ENCODE data around the gene P2RY10.
"Not testable (repeated sequence)": the region's sequence is repeated elsewhere in the genome, so short reads cannot be mapped to it uniquely, and the experiment has no call there.

Gene P2RY10

GRCh38 chrX:78958419-78959116 is 13.4 kb downstream of the P2RY10 start:
- Histone ChIP-seq H3K9ac (ENCODE audit: low read length) (no peak overlapping the region), H3K4me1 (ENCODE audit: control insufficient read depth, insufficient read depth, low read length) (no peaks in the 10 kb centered on the region), H3K36me3 (ENCODE audit: control insufficient read depth, insufficient read depth, low read length, severe bottlenecking) (no peaks in the 10 kb centered on the region), H3K9me3 (ENCODE audit: control insufficient read depth, low read length) (peaks cover 5% of the 10 kb centered on the region), H3K4me3 (ENCODE audit: low read length) (no peak overlapping the region), H3K27me3 (replicated peaks; ENCODE audit: control insufficient read depth, insufficient read depth, low read length) (peaks cover 6% of the 10 kb centered on the region)
- DNase-seq (ENCODE audit: low read depth): no peak

- H3K27me3 ChIP-seq (replicated peaks; ENCODE audit: control insufficient read depth, insufficient read depth, low read length): peaks cover 6% of the 10 kb centered on the region
- no peak for DNase-seq (ENCODE audit: low read depth)
- no peaks in the 10 kb centered on the region for H3K36me3 ChIP-seq (ENCODE audit: control insufficient read depth, insufficient read depth, low read length, severe bottlenecking)
- no peak overlapping the region for H3K4me3 ChIP-seq (ENCODE audit: low read length)
- no peaks in the 10 kb centered on the region for H3K4me1 ChIP-seq (ENCODE audit: control insufficient read depth, insufficient read depth, low read length)
- H3K9ac ChIP-seq (ENCODE audit: low read length): no peak overlapping the region
- H3K9me3 ChIP-seq (ENCODE audit: control insufficient read depth, low read length): peaks cover 5% of the 10 kb centered on the region
Measured at GRCh38 chrX:78960888-78961287, 15.7 kb downstream of the P2RY10 start.

- H3K4me3 ChIP-seq (ENCODE audit: low read length): no peak overlapping the region
- H3K27me3 ChIP-seq (replicated peaks; ENCODE audit: control insufficient read depth, insufficient read depth, low read length): peaks cover 5% of the 10 kb centered on the region
- H3K9ac ChIP-seq (ENCODE audit: low read length): no peak overlapping the region
- no peaks in the 10 kb centered on the region for H3K4me1 ChIP-seq (ENCODE audit: control insufficient read depth, insufficient read depth, low read length)
- no peak for DNase-seq (ENCODE audit: low read depth)
- no peaks in the 10 kb centered on the region for H3K36me3 ChIP-seq (ENCODE audit: control insufficient read depth, insufficient read depth, low read length, severe bottlenecking)
- H3K9me3 ChIP-seq (ENCODE audit: control insufficient read depth, low read length): peaks cover 10% of the 10 kb centered on the region
Measured at GRCh38 chrX:78964598-78964997, 19.4 kb downstream of the P2RY10 start.

DNA sequence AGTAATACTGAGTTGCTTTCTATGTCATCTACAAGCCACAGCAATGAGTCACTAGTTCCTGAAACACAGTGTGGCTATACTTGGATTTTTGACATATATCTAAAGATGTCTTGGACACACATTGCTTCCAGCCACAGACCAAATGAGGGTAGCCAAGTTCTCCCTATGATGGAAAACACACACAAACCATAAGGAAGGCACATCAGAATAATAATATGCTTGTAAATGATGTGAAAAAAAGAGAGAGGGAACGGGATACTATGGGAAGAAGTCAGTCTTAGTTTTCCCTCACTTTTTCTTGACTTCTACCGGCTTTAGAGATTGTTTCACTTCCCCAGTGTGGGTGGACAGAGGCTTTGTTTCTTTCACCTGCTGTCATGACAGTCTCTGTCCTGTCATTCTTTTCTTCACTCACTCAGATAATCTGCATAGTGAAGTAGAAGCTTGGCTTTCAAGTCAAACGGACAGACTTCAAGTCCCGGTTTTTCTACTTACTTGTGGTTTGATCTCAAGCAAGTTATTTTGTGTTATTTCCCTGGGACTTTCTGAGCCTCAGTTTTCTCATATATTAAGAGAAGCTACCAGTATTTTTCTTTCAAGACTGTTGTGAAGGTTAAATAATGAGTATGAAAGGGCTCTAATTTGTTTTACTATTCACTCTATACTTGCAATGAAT is 34.7 kb downstream of the P2RY10 start:
- DNase-seq (ENCODE audit: low read depth): no peak
- no peak overlapping the region for H3K9ac ChIP-seq (ENCODE audit: low read length)
- H3K4me1 ChIP-seq (ENCODE audit: control insufficient read depth, insufficient read depth, low read length): no peaks in the 10 kb centered on the region
- no peaks in the 10 kb centered on the region for H3K9me3 ChIP-seq (ENCODE audit: control insufficient read depth, low read length)
- peaks cover 3% of the 10 kb centered on the region for H3K27me3 ChIP-seq (replicated peaks; ENCODE audit: control insufficient read depth, insufficient read depth, low read length)
- H3K36me3 ChIP-seq (ENCODE audit: control insufficient read depth, insufficient read depth, low read length, severe bottlenecking): no peaks in the 10 kb centered on the region
- no peak overlapping the region for H3K4me3 ChIP-seq (ENCODE audit: low read length)

- H3K27me3 ChIP-seq (replicated peaks; ENCODE audit: control insufficient read depth, insufficient read depth, low read length): no peaks in the 10 kb centered on the region
- no peak overlapping the region for H3K4me3 ChIP-seq (ENCODE audit: low read length)
- H3K36me3 ChIP-seq (ENCODE audit: control insufficient read depth, insufficient read depth, low read length, severe bottlenecking): no peaks in the 10 kb centered on the region
- H3K4me1 ChIP-seq (ENCODE audit: control insufficient read depth, insufficient read depth, low read length): no peaks in the 10 kb centered on the region
- DNase-seq (ENCODE audit: low read depth): no peak
- no peak overlapping the region for H3K9ac ChIP-seq (ENCODE audit: low read length)
- H3K9me3 ChIP-seq (ENCODE audit: control insufficient read depth, low read length): peaks cover 6% of the 10 kb centered on the region
Measured at GRCh38 chrX:78989349-78989748, 44.2 kb downstream of the P2RY10 start.

GRCh38 chrX:78997870-78998558 is 52.8 kb downstream of the P2RY10 start:
- Histone ChIP-seq H3K9me3 (ENCODE audit: control insufficient read depth, low read length) (peaks cover 5% of the 10 kb centered on the region), H3K4me3 (ENCODE audit: low read length) (no peak overlapping the region), H3K9ac (ENCODE audit: low read length) (no peak overlapping the region), H3K4me1 (ENCODE audit: control insufficient read depth, insufficient read depth, low read length) (no peaks in the 10 kb centered on the region), H3K27me3 (replicated peaks; ENCODE audit: control insufficient read depth, insufficient read depth, low read length) (no peaks in the 10 kb centered on the region), H3K36me3 (ENCODE audit: control insufficient read depth, insufficient read depth, low read length, severe bottlenecking) (no peaks in the 10 kb centered on the region)
- no peak for DNase-seq (ENCODE audit: low read depth)

DNA sequence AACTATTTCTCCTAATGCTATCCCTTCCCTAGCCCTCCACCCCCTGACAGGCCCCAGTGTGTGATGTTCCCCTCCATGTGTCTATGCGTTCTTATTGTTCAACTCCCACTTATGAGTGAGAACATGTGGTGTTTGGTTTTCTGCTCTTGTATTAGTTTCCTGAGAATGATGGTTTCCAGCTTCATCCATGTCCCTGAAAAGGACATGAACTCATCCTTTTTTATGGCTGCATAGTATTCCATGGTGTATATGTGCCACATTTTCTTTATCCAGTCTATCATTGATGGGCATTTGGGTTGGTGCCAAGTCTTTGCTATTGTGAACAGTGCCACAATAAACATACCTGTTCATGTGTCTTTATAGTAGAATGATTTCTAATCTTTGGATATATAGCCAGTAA is 62.3 kb downstream of the P2RY10 start:
- not testable (repeated sequence) for DNase-seq (ENCODE audit: low read depth); H3K4me3 ChIP-seq (ENCODE audit: low read length); H3K4me1 ChIP-seq (ENCODE audit: control insufficient read depth, insufficient read depth, low read length); H3K9ac ChIP-seq (ENCODE audit: low read length); H3K36me3 ChIP-seq (ENCODE audit: control insufficient read depth, insufficient read depth, low read length, severe bottlenecking); H3K27me3 ChIP-seq (replicated peaks; ENCODE audit: control insufficient read depth, insufficient read depth, low read length)
- H3K9me3 ChIP-seq (ENCODE audit: control insufficient read depth, low read length): peaks cover 25% of the 10 kb centered on the region
